ENCODE results near the gene PPP1R11. TPM values are rescaled to one million over a fixed set of nuclear protein-coding genes. Genes with fewer than 3 reads are reported as not detected.

PPP1R11 gene
- total and polyA plus RNA-seq, 2 of the 13 experiments (the other 11 are each of a cell fraction or from before 2014, with no cell fraction given): 32.1 to 58.9 TPM

DNA sequence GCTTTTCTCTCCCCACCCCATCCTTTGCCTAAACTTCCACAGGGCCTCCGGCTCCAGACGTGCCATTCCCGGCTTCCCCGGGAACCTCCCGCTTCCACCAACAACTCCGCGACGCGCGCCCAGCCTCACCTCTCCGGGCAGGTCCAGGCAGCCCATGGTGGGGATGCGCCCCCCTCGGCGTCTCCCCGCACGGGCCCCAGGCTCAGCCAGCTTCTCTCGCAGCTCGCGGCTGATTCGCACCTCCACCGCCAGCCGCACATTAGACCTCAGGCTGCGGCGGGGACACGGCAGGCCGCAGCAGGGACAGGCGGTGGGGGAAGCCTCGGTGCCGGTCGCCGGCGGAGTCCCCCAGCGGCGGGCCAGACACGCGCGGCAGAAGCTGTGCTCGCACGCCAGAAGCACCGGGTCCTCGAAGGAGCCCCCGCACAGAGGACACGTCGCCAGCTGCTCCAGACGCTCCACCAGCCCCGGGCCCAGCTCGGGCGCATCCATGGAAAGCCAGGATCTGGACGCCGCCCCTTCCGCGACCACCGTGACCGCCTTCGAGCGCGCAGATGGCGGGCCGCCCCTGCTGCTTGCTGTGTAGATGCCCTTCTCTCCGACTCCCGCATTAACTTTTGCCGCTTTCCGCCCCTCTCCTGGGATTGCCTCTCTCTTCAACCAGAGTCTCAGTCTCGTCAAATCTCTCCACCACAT is 8.2 kb downstream of the PPP1R11 start, which contains the start of gene RNF39 (continued):
- TF ChIP-seq, protein P1, sequence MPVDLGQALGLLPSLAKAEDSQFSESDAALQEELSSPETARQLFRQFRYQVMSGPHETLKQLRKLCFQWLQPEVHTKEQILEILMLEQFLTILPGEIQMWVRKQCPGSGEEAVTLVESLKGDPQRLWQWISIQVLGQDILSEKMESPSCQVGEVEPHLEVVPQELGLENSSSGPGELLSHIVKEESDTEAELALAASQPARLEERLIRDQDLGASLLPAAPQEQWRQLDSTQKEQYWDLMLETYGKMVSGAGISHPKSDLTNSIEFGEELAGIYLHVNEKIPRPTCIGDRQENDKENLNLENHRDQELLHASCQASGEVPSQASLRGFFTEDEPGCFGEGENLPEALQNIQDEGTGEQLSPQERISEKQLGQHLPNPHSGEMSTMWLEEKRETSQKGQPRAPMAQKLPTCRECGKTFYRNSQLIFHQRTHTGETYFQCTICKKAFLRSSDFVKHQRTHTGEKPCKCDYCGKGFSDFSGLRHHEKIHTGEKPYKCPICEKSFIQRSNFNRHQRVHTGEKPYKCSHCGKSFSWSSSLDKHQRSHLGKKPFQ (CRISPR knock-in tag; IDR thresholded peaks at IDR 0.05; ENCODE audit: insufficient replicate concordance): peak; percentile 65
- TF ChIP-seq FOXC1 (CRISPR knock-in tag; IDR thresholded peaks at IDR 0.05; ENCODE audit: borderline replicate concordance) (no peak), MAFG (CRISPR knock-in tag; IDR thresholded peaks at IDR 0.05) (no peak), ZNF616 (CRISPR knock-in tag; IDR thresholded peaks at IDR 0.05; ENCODE audit: low read depth) (peak; percentile 82; the same call in 1 of the 2 replicates), EP300 (IDR thresholded peaks at IDR 0.05; ENCODE audit: low read depth in 2 of 2, low read length in 2 of 2) (no peak), EP300 (CRISPR knock-in tag; IDR thresholded peaks at IDR 0.05; ENCODE audit: borderline replicate concordance) (no peak), MTF1 (CRISPR knock-in tag; IDR thresholded peaks at IDR 0.05) (no peak), ATF5 (CRISPR knock-in tag; IDR thresholded peaks at IDR 0.05; ENCODE audit: low read depth) (no peak), ZMYM3 (CRISPR knock-in tag; IDR thresholded peaks at IDR 0.05) (no peak; the same call in 1 of the 2 replicates), TMF1 (CRISPR knock-in tag; IDR thresholded peaks at IDR 0.05; ENCODE audit: low read depth) (no peak; the same call in 1 of the 2 replicates), SP2 (CRISPR knock-in tag; IDR thresholded peaks at IDR 0.05) (0 out of 2 replicates have a peak, but pooled peaks have one; percentile 42), MED8 (CRISPR knock-in tag; IDR thresholded peaks at IDR 0.05; ENCODE audit: insufficient replicate concordance) (no peak), HDAC2 (CRISPR knock-in tag; IDR thresholded peaks at IDR 0.05) (0 out of 2 replicates have a peak, but pooled peaks have one; percentile 5), ZNF773 (CRISPR knock-in tag; IDR thresholded peaks at IDR 0.05; ENCODE audit: borderline replicate concordance) (peak; percentile 57; the same call in 1 of the 2 replicates), ZSCAN9 (CRISPR knock-in tag; IDR thresholded peaks at IDR 0.05; ENCODE audit: borderline replicate concordance) (no peak), HNRNPK (IDR thresholded peaks at IDR 0.05; ENCODE audit: low read depth, low read length, poor library complexity, severe bottlenecking) (no peak), ZNF260 (CRISPR knock-in tag; IDR thresholded peaks at IDR 0.05; ENCODE audit: borderline replicate concordance, low read depth) (no peak), HIVEP1 (CRISPR knock-in tag; IDR thresholded peaks at IDR 0.05) (0 out of 2 replicates have a peak, but pooled peaks have one; percentile 87)
- TF ChIP-seq, protein P2, sequence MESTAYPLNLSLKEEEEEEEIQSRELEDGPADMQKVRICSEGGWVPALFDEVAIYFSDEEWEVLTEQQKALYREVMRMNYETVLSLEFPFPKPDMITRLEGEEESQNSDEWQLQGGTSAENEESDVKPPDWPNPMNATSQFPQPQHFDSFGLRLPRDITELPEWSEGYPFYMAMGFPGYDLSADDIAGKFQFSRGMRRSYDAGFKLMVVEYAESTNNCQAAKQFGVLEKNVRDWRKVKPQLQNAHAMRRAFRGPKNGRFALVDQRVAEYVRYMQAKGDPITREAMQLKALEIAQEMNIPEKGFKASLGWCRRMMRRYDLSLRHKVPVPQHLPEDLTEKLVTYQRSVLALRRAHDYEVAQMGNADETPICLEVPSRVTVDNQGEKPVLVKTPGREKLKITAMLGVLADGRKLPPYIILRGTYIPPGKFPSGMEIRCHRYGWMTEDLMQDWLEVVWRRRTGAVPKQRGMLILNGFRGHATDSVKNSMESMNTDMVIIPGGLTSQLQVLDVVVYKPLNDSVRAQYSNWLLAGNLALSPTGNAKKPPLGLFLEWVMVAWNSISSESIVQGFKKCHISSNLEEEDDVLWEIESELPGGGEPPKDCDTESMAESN (CRISPR knock-in tag; conservative IDR thresholded peaks at IDR 0.05): 0 out of 2 replicates have a peak, but pooled peaks have one; percentile 52
- TF ChIP-seq, protein P3, sequence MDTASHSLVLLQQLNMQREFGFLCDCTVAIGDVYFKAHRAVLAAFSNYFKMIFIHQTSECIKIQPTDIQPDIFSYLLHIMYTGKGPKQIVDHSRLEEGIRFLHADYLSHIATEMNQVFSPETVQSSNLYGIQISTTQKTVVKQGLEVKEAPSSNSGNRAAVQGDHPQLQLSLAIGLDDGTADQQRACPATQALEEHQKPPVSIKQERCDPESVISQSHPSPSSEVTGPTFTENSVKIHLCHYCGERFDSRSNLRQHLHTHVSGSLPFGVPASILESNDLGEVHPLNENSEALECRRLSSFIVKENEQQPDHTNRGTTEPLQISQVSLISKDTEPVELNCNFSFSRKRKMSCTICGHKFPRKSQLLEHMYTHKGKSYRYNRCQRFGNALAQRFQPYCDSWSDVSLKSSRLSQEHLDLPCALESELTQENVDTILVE (CRISPR knock-in tag; IDR thresholded peaks at IDR 0.05): no peak
- TF ChIP-seq, protein P4, sequence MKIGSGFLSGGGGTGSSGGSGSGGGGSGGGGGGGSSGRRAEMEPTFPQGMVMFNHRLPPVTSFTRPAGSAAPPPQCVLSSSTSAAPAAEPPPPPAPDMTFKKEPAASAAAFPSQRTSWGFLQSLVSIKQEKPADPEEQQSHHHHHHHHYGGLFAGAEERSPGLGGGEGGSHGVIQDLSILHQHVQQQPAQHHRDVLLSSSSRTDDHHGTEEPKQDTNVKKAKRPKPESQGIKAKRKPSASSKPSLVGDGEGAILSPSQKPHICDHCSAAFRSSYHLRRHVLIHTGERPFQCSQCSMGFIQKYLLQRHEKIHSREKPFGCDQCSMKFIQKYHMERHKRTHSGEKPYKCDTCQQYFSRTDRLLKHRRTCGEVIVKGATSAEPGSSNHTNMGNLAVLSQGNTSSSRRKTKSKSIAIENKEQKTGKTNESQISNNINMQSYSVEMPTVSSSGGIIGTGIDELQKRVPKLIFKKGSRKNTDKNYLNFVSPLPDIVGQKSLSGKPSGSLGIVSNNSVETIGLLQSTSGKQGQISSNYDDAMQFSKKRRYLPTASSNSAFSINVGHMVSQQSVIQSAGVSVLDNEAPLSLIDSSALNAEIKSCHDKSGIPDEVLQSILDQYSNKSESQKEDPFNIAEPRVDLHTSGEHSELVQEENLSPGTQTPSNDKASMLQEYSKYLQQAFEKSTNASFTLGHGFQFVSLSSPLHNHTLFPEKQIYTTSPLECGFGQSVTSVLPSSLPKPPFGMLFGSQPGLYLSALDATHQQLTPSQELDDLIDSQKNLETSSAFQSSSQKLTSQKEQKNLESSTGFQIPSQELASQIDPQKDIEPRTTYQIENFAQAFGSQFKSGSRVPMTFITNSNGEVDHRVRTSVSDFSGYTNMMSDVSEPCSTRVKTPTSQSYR (CRISPR knock-in tag; IDR thresholded peaks at IDR 0.05; ENCODE audit: borderline replicate concordance): no peak
